GM20000 (cell line): ENCODE results near the gene MTMR12.
"Not testable (repeated sequence)": the region's sequence is repeated elsewhere in the genome, so short reads cannot be mapped to it uniquely, and the experiment has no call there.

ENCODE experiments used
- DNase-seq: peaks from one replicate; pipeline ENCODE4 v3.0.0; 2012; ENCODE audit warnings: low spot score
- TF ChIP-seq, protein P1 (sequence below): IDR thresholded peaks from 2 replicates; pipeline ENCODE4 v1.5.1; 2012; ENCODE audit warnings: mild to moderate bottlenecking, control low read depth; ENCODE audit errors: extremely low read depth, missing control alignments

The MTMR12 gene

GRCh38 chr5:32283539-32284377 is 29.0 kb downstream of the MTMR12 start:
- TF ChIP-seq, protein P1, sequence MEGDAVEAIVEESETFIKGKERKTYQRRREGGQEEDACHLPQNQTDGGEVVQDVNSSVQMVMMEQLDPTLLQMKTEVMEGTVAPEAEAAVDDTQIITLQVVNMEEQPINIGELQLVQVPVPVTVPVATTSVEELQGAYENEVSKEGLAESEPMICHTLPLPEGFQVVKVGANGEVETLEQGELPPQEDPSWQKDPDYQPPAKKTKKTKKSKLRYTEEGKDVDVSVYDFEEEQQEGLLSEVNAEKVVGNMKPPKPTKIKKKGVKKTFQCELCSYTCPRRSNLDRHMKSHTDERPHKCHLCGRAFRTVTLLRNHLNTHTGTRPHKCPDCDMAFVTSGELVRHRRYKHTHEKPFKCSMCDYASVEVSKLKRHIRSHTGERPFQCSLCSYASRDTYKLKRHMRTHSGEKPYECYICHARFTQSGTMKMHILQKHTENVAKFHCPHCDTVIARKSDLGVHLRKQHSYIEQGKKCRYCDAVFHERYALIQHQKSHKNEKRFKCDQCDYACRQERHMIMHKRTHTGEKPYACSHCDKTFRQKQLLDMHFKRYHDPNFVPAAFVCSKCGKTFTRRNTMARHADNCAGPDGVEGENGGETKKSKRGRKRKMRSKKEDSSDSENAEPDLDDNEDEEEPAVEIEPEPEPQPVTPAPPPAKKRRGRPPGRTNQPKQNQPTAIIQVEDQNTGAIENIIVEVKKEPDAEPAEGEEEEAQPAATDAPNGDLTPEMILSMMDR: no peak
- peak; percentile 21 for DNase-seq

DNA sequence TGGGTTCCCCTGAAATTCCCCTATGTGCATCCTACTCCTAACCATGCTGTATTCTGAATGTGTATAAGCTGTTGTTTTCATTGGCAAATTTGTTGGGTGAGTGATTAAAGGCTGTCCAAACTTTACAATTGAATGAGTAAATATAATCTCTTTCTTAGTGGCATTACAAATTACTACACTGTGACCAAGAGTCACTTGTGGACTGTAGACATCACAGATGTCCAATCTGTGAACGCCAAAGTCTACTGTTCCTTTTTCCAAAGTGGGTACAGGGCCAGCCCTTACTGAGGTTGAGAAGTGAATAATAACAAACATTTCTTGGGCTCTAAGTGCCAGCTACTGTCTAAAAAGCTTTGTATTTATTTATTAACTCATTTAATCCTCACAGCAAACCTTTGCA is 29.7 kb downstream of the MTMR12 start:
- no peak for DNase-seq
- TF ChIP-seq, protein P1: no peak

GRCh38 chr5:32282633-32283032 is 30.1 kb downstream of the MTMR12 start:
- TF ChIP-seq, protein P1: no peak
- no peak for DNase-seq

DNA sequence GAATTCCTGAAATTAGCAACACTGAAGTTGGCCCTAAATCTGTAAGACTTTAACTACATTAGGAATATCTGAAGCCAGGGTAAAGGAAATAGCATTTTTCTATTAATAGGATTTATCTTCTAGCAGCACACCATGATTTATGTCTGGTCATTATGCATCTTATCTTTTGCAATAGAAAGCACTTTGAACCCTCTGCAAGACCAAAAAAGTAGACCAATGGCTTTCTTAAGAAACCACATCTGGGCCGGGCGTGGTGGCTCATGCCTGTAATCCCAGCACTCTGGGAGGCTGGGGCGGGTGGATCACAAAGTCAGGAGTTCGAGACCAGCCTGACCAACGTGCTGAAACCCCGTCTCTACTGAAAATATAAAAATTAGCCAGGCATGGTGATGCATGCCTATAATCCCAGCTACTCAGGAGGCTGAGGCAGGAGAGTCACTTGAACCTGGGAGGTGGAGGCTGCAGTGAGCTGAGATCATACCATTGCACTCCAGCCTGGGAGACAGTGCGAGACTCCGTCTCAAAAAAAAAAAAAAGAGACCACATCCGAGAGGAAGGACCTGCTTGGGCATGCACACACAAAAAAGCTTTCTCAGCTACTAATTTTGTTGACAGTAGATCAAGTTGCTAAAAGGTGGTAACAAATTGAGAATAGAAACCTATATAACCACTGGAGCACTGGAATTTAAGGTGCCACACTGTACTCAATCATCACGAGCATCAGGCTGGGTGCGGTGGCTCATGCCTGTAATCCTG is 31.2 kb downstream of the MTMR12 start:
- DNase-seq: not testable (repeated sequence)

GRCh38 chr5:32280656-32281081 is 32.1 kb downstream of the MTMR12 start:
- peak; percentile 51 for DNase-seq
- TF ChIP-seq, protein P1: no peak

DNA sequence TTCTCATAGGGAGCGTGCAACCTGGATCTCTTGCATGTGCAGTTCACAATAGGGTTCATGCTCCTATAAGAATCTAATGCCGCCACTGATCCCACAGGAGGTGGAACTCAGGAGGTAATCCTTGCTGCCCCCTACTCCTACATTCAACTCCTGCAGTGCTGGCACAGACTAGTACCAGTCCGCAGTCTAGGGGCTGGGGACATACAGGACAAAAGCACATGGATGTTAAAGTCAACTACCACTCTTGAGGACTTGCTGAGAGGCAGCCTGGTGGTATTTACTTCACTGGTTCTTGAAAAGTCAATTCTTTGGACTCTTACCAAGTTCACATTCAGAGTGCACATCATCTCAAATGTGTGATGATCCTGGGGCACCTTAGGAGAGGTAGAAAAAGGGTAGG is 33.0 kb downstream of the MTMR12 start:
- DNase-seq: no peak
- TF ChIP-seq, protein P1: no peak

DNA sequence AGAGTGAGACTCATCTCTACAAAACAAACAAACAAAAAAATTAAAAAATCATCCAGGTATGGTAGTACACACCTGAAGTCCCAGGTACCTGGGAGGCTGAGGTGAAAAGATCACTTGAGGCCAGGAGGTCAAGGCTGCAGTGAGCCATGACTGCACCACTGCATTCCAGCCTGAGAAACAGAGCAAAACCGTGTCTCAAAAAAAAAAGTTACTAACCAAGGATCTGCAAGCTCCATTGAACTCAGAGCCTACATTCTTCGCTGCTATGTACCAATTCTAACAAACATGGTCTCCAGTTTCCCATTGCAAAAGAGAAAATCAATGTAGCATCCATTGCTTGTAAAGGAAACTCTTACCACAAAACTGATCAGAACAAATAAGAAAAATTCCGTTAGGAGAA is 33.5 kb downstream of the MTMR12 start:
- TF ChIP-seq, protein P1: no peak
- DNase-seq: no peak
